K562 (cell line): Measurements from ENCODE around the gene SPATC1L. TPM values are rescaled to one million over a fixed set of nuclear protein-coding genes. Genes with fewer than 3 reads are reported as not detected.

Experiments used
- AFF1 ChIP-seq, 2 experiments: fragments of 450-650 bp; IDR thresholded peaks; 2 replicates each; pipeline ENCODE4 v1.6.1; 2018; ENCODE audit warnings: mild to moderate bottlenecking in 2 of 2, low read depth in 1 of 2; ENCODE audit not compliant: partially characterized antibody in 2 of 2
- ARID3A ChIP-seq: IDR thresholded peaks from 2 replicates; pipeline ENCODE4 v1.6.1; 2012; ENCODE audit warnings: low read depth, low read length, improper control_type of control experiment, borderline replicate concordance
- ATF3 ChIP-seq, 2 experiments: fragments of 450-650 bp in 1 of 2; sonication (generic) in 1 of 2; formaldehyde crosslinking in 1 of 2; IDR thresholded peaks in 1 of 2; conservative IDR thresholded peaks in 1 of 2; 2 replicates each; pipeline versions ENCODE4 v1.6.1 to v1.8.1; 2016 to 2023; ENCODE audit warnings: mild to moderate bottlenecking in 2 of 2, moderate library complexity in 2 of 2, inconsistent platforms in 1 of 2, missing genetic modification reagents in 1 of 2
- BCLAF1 ChIP-seq, 2 experiments: fragments of 450-650 bp in 1 of 2; IDR thresholded peaks; 2 replicates each; pipeline ENCODE4 v1.6.1; 2011 to 2017; ENCODE audit warnings: low read depth in 2 of 2, antibody characterized with exemption in 1 of 2, borderline replicate concordance in 1 of 2, low read length in 1 of 2, mild to moderate bottlenecking in 1 of 2, mixed read lengths in 1 of 2; ENCODE audit not compliant: control insufficient read depth in 1 of 2
- CBFA2T3 ChIP-seq: fragments of 450-650 bp; IDR thresholded peaks from 2 replicates; pipeline ENCODE4 v1.6.1; 2017
- CHAMP1 ChIP-seq: fragments of 450-650 bp; IDR thresholded peaks from 2 replicates; pipeline ENCODE4 v1.6.1; 2016; ENCODE audit warnings: mild to moderate bottlenecking
- HNRNPK ChIP-seq: fragments of 200-400 bp; formaldehyde crosslinking; IDR thresholded peaks from one replicate; pipeline ENCODE4 v1.6.1; 2018; ENCODE audit warnings: mild to moderate bottlenecking, low read depth, low read length; ENCODE audit not compliant: poor library complexity, severe bottlenecking
- PML ChIP-seq: IDR thresholded peaks from 2 replicates; pipeline ENCODE4 v1.6.1; 2012; ENCODE audit warnings: low read length, inconsistent platforms
- PRMT5 ChIP-seq: sonication (generic); formaldehyde crosslinking; IDR thresholded peaks from 2 replicates; pipeline ENCODE4 v1.5.0; 2020; ENCODE audit warnings: missing genetic modification reagents
- SOX6 ChIP-seq: fragments of 450-650 bp; IDR thresholded peaks from 2 replicates; pipeline ENCODE4 v1.6.1; 2014; ENCODE audit warnings: mild to moderate bottlenecking
- ZNF212 ChIP-seq: fragments of 450-650 bp; formaldehyde crosslinking; IDR thresholded peaks from 2 replicates; pipeline ENCODE4 v1.4.0; 2020; ENCODE audit warnings: mild to moderate bottlenecking
- ZNF316 ChIP-seq: fragments of 450-650 bp; IDR thresholded peaks from 2 replicates; pipeline ENCODE4 v1.6.1; 2016
- polyA plus RNA-seq, 8 experiments: library from polyadenylated mRNA; depleted of rRNA in 4 of 8; stranded (reverse) in 5 of 8; unstranded in 3 of 8; fragments of >200 nt; fragmentation: Nextera tagmentation in 2 of 8; fragmentation: Illumina TruSeq in 1 of 8; extraction: Ambion mirVana in 2 of 8; extraction: Trizol in 1 of 8; gene quantifications; 2 replicates each; pipeline versions ENCODE4 v1.2.1 to v1.2.3, GENCODE V29; 2011 to 2014; ENCODE audit warnings: inconsistent platforms in 1 of 8, missing spikeins in 1 of 8
- total RNA-seq, 7 experiments: library from RNA; depleted of rRNA in 6 of 7; stranded (reverse); fragments of >200 nt in 6 of 7; fragmentation: Illumina TruSeq in 2 of 7; extraction: Trizol in 2 of 7; gene quantifications; 2 replicates each; pipeline versions ENCODE4 v1.2.1 to v1.2.3, GENCODE V29; 2011 to 2021; ENCODE audit warnings: low replicate concordance in 1 of 7

The SPATC1L gene
- total and polyA plus RNA-seq, 9 of the 15 experiments (the other 6 are each of a cell fraction or from before 2014, with no cell fraction given) = 0.14 to 121 (median 34.0) TPM; not detected in 1

GRCh38 chr21:46188226-46189212 is 4.3 kb upstream of the SPATC1L start (continued):
- no peak for TF ChIP-seq BCLAF1 (IDR thresholded peaks at IDR 0.05; ENCODE audit: borderline replicate concordance in 1 of 2, control insufficient read depth in 1 of 2, low read depth in 2 of 2, low read length in 1 of 2)
- TF ChIP-seq ZNF212 = no peak
- TF ChIP-seq ZNF316 = peak; percentile 71
- TF ChIP-seq HNRNPK = no peak
- TF ChIP-seq ARID3A = no peak
- TF ChIP-seq SOX6 = peak; percentile 89
- no peak for TF ChIP-seq PML
- TF ChIP-seq CHAMP1 = no peak
- peak; percentile 99 for TF ChIP-seq ATF3 (IDR thresholded peaks at IDR 0.05)
- peak; percentile 95 for TF ChIP-seq ATF3 (CRISPR knock-in tag; conservative IDR thresholded peaks at IDR 0.05)
- peak; percentile 62 for TF ChIP-seq CBFA2T3
- TF ChIP-seq AFF1 (IDR thresholded peaks at IDR 0.05; ENCODE audit: low read depth in 1 of 2, partially characterized antibody in 2 of 2) = peak in 1 of 2 experiments; percentile 31
- no peak for TF ChIP-seq PRMT5 (CRISPR knock-in tag)
